Glutamatergic neuron (in vitro differentiated cells): ENCODE data around the gene PTGR3. TPM values are rescaled to one million over a fixed set of nuclear protein-coding genes. Genes with fewer than 3 reads are reported as not detected.
A peak's percentile ranks its signal among the peaks of the same experiment; 100 is the strongest.

Experiments
- DNase-seq: peaks from one replicate; pipeline ENCODE4 v3.0.0; 2022
- H3K27ac Mint-ChIP-seq: one replicate; pipeline ENCODE4 v1.8.0; 2020; ENCODE audit warnings: mild to moderate bottlenecking, mixed read lengths, inconsistent platforms; ENCODE audit not compliant: unreplicated experiment
- H3K27me3 Mint-ChIP-seq: one replicate; pipeline ENCODE4 v1.8.0; 2020; ENCODE audit warnings: mild to moderate bottlenecking, moderate library complexity, mixed read lengths, inconsistent platforms; ENCODE audit not compliant: unreplicated experiment
- H3K36me3 Mint-ChIP-seq: one replicate; pipeline ENCODE4 v1.8.0; 2020; ENCODE audit warnings: mild to moderate bottlenecking, mixed read lengths, inconsistent platforms; ENCODE audit not compliant: unreplicated experiment
- H3K4me1 Mint-ChIP-seq: one replicate; pipeline ENCODE4 v1.8.0; 2020; ENCODE audit warnings: mild to moderate bottlenecking, low read depth, mixed read lengths, inconsistent platforms; ENCODE audit not compliant: unreplicated experiment
- H3K4me3 Mint-ChIP-seq: one replicate; pipeline ENCODE4 v1.8.0; 2020; ENCODE audit warnings: mild to moderate bottlenecking, mixed read lengths, inconsistent platforms; ENCODE audit not compliant: unreplicated experiment
- H3K9me3 Mint-ChIP-seq: one replicate; pipeline ENCODE4 v1.8.0; 2020; ENCODE audit warnings: mild to moderate bottlenecking, moderate library complexity, mixed read lengths, inconsistent platforms; ENCODE audit not compliant: unreplicated experiment
- CTCF ChIP-seq: fragments of 200-600 bp; sonication (generic); IDR thresholded peaks from one replicate; pipeline ENCODE4 v1.5.0; 2021; ENCODE audit not compliant: partially characterized antibody, unreplicated experiment
- total RNA-seq: library from RNA; stranded (reverse); fragmentation: NEBNext Ultra II Directional; extraction: Animal tissue kit (Norgen Biotek cat#: 25700); gene quantifications from one replicate; pipeline ENCODE4 v1.2.1, GENCODE V29; 2021; ENCODE audit not compliant: unreplicated experiment

PTGR3 gene
- total RNA-seq, 1 donor from 2014 or later, result 20.4 TPM

- Mint-ChIP-seq H3K27me3 (peaks cover 32% of the 10 kb centered on the region), H3K4me3 (peak overlapping the region; percentile 95), H3K36me3 (no peaks in the 10 kb centered on the region), H3K4me1 (peaks cover 29% of the 10 kb centered on the region), H3K27ac (peak overlapping the region; percentile 84), H3K9me3 (peaks cover 33% of the 10 kb centered on the region)
- no peak for TF ChIP-seq CTCF
- no peak for DNase-seq
Observed at GRCh38 chr18:75209951-75210258, 966 bp upstream of the PTGR3 start.

GRCh38 chr18:75208836-75209128 lies 157 bp downstream of the PTGR3 start:
- Mint-ChIP-seq H3K4me1 (peaks cover 29% of the 10 kb centered on the region), H3K27ac (no peak overlapping the region), H3K9me3 (peaks cover 33% of the 10 kb centered on the region), H3K27me3 (peaks cover 32% of the 10 kb centered on the region), H3K4me3 (no peak overlapping the region), H3K36me3 (no peaks in the 10 kb centered on the region)
- no peak for DNase-seq
- no peak for TF ChIP-seq CTCF

- peak overlapping the region; percentile 17 for H3K27ac Mint-ChIP-seq
- TF ChIP-seq CTCF, result no peak
- peaks cover 32% of the 10 kb centered on the region for H3K27me3 Mint-ChIP-seq
- peak; percentile 63 for DNase-seq
- peak overlapping the region; percentile 91 for H3K4me3 Mint-ChIP-seq
- peaks cover 29% of the 10 kb centered on the region for H3K4me1 Mint-ChIP-seq
- peaks cover 33% of the 10 kb centered on the region for H3K9me3 Mint-ChIP-seq
- H3K36me3 Mint-ChIP-seq, result no peaks in the 10 kb centered on the region
Observed at GRCh38 chr18:75208155-75208835, 644 bp downstream of the PTGR3 start.

- Mint-ChIP-seq H3K4me1 (peaks cover 22% of the 10 kb centered on the region), H3K27me3 (peaks cover 31% of the 10 kb centered on the region), H3K27ac (peak overlapping the region; percentile 17), H3K36me3 (no peaks in the 10 kb centered on the region), H3K4me3 (peak overlapping the region; percentile 91), H3K9me3 (peaks cover 28% of the 10 kb centered on the region)
- TF ChIP-seq CTCF, result no peak
- no peak for DNase-seq
Observed at GRCh38 chr18:75207310-75208154, 1.4 kb downstream of the PTGR3 start.
